Lower leg skin (tissue), 3 donors: ENCODE results near the gene PHTF2.

Experiments
- CTCF ChIP-seq, 3 donors: fragments of 450-650 bp; IDR thresholded peaks; one replicate each; pipeline ENCODE4 v1.5.1; 2016; ENCODE audit warnings: antibody characterized with exemption in 3 of 3, mild to moderate bottlenecking in 3 of 3, moderate library complexity in 2 of 3
- POLR2A ChIP-seq, 2 donors: fragments of 450-650 bp; IDR thresholded peaks; one replicate each; pipeline ENCODE4 v1.6.1; 2016 to 2017; ENCODE audit warnings: antibody characterized with exemption in 2 of 2, mild to moderate bottlenecking in 1 of 2, moderate library complexity in 1 of 2

- TF ChIP-seq POLR2A (IDR thresholded peaks at IDR 0.05) (no peak), CTCF (IDR thresholded peaks at IDR 0.05) (no peak)
Measured at GRCh38 chr7:77786018-77786417, 12.6 kb upstream of the PHTF2 start.
